GM18517 (cell line): Measurements from ENCODE around the gene CBLN3.
"Not testable (repeated sequence)": the region's sequence is repeated elsewhere in the genome, so short reads cannot be mapped to it uniquely, and the experiment has no call there.

Experiments
- ATAC-seq: cut with Tn5 transposase; IDR thresholded peaks from one replicate; pipeline ENCODE4 v1.9.1; 2021; ENCODE audit warnings: mild to moderate bottlenecking, moderate library complexity; ENCODE audit not compliant: unreplicated experiment

Gene CBLN3

GRCh38 chr14:24429395-24430142 lies at the start of gene CBLN3, which contains the start of gene KHNYN:
Gene CBLN3, minus strand, starts transcription at chr14:24429668. Its CDS starts 614 bp downstream, at chr14:24429054.
Gene KHNYN, plus strand, starts transcription at chr14:24429954. Its CDS starts 777 bp downstream, at chr14:24430731.
- peak; percentile 82 for ATAC-seq

GRCh38 chr14:24475261-24475660 lies 45.8 kb upstream of the CBLN3 start:
- ATAC-seq, result no peak

GRCh38 chr14:24473211-24473610 lies 43.7 kb upstream of the CBLN3 start:
- ATAC-seq, result no peak

- not testable (repeated sequence) for ATAC-seq
These were observed 41.0 kb upstream of the CBLN3 start for GRCh38 chr14:24470450-24470849.

- no peak for ATAC-seq
These were observed 36.3 kb upstream of the CBLN3 start for GRCh38 chr14:24465805-24466204.

- no peak for ATAC-seq
These were observed 35.9 kb upstream of the CBLN3 start for GRCh38 chr14:24465368-24465767.

GRCh38 chr14:24463884-24464785 lies 34.7 kb upstream of the CBLN3 start:
- no peak for ATAC-seq

GRCh38 chr14:24463017-24463883 lies 33.8 kb upstream of the CBLN3 start:
- ATAC-seq, result no peak

- no peak for ATAC-seq
These were observed 31.9 kb upstream of the CBLN3 start for GRCh38 chr14:24461336-24461735.

- no peak for ATAC-seq
These were observed 29.9 kb upstream of the CBLN3 start for GRCh38 chr14:24459331-24459730.

- no peak for ATAC-seq
These were observed 29.3 kb upstream of the CBLN3 start for GRCh38 chr14:24458736-24459135.

GRCh38 chr14:24456980-24457379 lies 27.5 kb upstream of the CBLN3 start:
- ATAC-seq, result no peak

GRCh38 chr14:24450828-24451227 lies 21.4 kb upstream of the CBLN3 start:
- ATAC-seq, result not testable (repeated sequence)

- ATAC-seq, result no peak
These were observed 13.7 kb upstream of the CBLN3 start for GRCh38 chr14:24443053-24443665.

GRCh38 chr14:24442240-24443052 lies 13.0 kb upstream of the CBLN3 start, which contains the start of gene SDR39U1:
Gene SDR39U1, minus strand, starts transcription at chr14:24442776. Its CDS starts 7 bp downstream, at chr14:24442769.
- peak; percentile 93 for ATAC-seq

- no peak for ATAC-seq
These were observed 12.4 kb upstream of the CBLN3 start for GRCh38 chr14:24441904-24442239.

GRCh38 chr14:24441485-24441884 lies 12.0 kb upstream of the CBLN3 start:
- ATAC-seq, result no peak

- no peak for ATAC-seq
These were observed 11.3 kb upstream of the CBLN3 start for GRCh38 chr14:24440606-24441399.
